Mesenteric fat pad (tissue), 1 donor: ENCODE data around the gene NFIC. TPM values are rescaled to one million over a fixed set of nuclear protein-coding genes. Genes with fewer than 3 reads are reported as not detected.

Experiments
- DNase-seq: peaks from one replicate; pipeline ENCODE4 v3.0.0-alpha.2; 2020; ENCODE audit warnings: low spot score
- total RNA-seq: library from RNA; stranded (reverse); fragmentation: NEBNext Ultra II Directional; extraction: Animal tissue kit (Norgen Biotek cat#: 25700); gene quantifications from one replicate; pipeline ENCODE4 v1.2.1, GENCODE V29; 2021
- donor health status: DM: yes; HTN: yes; CAD: no.

Gene NFIC
- total RNA-seq, 1 donor from 2014 or later, result 207 TPM

- DNase-seq, result no peak
Measured at GRCh38 chr19:3358689-3359014, 7.7 kb upstream of the NFIC start.

GRCh38 chr19:3359015-3359918, 7.1 kb upstream of the NFIC start:
- no peak for DNase-seq

DNA sequence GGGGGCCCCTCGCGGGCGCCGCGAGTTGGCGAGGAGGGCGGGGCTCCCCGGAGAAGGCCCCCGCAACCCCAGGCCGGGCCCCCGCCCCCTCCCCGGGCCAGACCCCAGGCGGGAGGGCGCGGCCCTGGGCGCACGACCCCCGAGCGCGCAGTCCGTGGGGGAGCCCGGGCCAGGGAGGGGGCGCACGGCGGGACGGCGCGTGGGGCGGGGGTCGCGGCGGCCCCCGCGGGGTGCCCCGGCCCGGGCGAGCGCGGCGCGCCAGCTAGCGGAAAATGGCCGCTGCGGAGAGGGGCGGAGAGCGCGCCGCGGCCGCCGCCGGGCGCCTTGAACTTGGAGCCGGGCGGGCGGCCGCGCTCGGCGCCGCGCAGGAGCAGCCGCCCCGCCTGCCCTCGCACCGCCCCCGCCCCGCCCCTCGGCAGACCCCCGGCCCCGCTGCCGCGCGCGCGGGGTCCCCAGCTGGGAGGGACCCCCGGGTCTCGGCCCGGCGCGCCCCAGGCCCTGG, 6.4 kb upstream of the NFIC start:
- DNase-seq, result no peak

- DNase-seq, result no peak
Measured at GRCh38 chr19:3360421-3361383, 5.7 kb upstream of the NFIC start.

- DNase-seq, result no peak
Measured at GRCh38 chr19:3361384-3362216, 4.8 kb upstream of the NFIC start.

GRCh38 chr19:3362217-3362906, 4.0 kb upstream of the NFIC start:
- DNase-seq, result no peak

DNA sequence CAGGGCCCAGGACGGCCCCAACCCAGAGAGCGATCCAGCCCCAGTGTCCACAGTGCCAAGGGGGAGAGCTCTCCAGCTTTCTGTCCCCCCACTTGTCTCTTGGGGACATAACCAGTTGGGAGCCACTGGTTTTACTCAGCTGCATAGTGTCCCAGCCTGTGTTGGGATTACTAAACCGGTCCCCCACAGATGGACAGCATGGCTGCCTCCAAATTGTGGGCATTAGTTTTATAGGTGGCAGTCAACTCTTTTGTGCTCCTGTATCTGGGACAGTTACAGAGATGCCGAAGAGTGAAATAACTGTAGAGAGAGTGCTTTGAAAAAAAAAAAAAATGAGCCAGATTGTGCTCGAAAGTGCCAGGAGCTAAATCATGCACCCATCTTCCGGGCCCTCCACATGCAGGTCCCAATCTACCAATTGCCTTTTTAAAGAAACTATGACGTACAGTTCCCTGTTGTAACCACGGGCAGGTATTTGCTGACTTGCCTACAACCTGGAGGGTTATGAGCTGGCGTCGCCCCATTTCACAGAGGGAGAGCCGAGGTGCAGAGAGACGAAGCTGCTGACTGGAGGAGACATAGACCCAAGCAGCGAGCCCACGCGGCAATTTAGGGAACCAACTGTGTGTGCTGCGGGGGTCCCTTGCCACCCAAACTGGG, 2.4 kb upstream of the NFIC start:
- DNase-seq, result no peak

GRCh38 chr19:3364501-3364858, 1.9 kb upstream of the NFIC start:
- no peak for DNase-seq

GRCh38 chr19:3365093-3365835, 1.1 kb upstream of the NFIC start:
- DNase-seq, result no peak

DNA sequence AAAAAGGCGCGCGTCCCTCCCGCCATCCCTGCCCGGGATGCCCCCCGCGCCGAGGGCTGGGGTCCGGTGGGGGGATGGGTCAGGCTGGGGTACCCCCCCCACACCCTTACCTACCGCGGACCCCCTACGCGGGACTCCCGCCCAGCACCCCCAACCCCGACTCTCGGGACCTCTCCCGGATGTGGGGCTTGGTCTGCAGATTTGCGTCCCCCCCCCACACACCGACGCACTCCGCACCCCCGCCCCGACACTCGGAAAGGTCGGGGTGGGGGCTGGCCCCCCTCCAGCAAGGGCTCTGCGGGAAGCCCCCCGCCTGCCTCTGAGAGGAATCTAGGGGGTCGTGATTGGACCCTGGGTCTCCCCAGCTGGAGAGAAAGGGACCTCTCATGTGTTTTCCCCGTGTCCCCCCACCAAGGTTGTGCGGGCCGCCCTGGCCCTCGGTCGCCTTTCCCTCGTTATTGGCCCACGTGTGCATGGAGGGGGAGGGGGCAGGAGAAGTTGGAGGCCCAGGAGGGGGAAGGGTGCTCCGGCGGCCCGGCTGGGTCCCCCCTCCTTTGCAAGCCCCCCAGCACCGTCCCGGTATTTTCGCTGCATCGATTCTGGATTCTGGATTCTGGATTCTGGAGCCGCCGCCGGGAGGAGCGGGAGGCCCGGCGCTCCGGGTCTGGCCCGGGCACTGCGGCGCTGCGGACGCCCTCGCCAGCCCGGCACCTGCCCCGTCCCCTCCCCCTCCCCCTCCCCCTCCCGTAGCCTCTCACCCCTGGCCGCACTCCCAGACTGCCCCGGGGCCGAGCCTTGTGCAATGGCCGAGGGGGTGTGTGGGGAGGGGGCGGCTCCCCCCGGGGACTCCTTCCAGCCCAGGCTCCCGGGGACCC, 607 bp downstream of the NFIC start:
- no peak for DNase-seq

- DNase-seq, result no peak
Measured at GRCh38 chr19:3367628-3368440, 1.5 kb downstream of the NFIC start.

- no peak for DNase-seq
Measured at GRCh38 chr19:3368441-3368795, 2.0 kb downstream of the NFIC start.

DNA sequence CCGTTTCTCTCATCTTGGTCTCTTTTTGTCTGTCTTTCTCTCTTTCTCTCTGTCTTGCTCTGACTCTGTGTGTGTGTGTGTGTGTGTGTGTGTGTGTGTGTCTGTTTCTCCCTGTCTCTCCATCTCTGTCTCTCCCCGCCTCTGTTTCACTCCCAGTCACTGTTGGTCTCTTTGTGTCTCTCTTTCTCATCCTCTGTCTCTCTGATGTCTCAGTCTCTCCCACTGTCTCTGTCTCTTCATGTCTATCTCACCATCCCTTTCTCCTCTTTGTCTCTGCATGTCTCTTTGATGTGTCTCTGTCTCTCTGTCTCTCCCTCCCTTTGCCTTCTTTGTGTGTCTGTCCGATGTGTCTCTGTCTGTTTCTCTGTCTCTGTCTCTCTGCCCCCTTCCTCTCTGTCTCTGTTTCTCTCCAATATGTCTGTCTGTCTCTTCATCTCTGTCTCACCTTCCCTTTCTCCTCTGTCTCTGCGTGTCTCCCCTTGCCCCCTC, 2.5 kb downstream of the NFIC start:
- DNase-seq, result no peak

GRCh38 chr19:3369337-3370213, 3.2 kb downstream of the NFIC start:
- DNase-seq, result no peak

DNA sequence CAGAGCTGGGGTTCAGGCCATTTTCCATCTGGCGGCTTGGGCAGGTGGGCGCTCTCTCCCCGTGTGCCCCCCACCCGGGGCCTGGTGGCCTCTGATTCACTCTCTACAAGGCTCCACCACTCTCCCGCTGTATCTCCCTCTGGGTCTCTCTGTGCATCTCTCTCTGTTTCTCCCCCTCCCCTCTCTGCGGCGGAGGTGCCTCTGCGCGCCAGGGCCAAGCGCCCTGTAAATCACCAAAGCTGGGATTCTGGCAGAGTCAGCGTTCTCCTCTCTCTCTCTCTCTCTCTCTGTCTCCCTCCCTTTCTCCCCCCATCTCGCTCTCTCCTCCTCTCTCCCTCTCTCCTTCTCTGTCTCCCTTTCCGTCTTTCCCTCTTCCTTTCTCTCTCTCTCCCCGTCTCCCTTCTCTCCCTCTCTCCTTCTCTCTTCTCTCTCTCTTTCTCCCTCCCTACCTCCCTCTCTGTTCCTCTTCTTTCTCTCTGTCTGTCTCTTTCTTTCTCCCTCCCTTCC, 3.9 kb downstream of the NFIC start:
- DNase-seq, result no peak
